ENCODE data around the gene SRD5A2. TPM values are rescaled to one million over a fixed set of nuclear protein-coding genes. Genes with fewer than 3 reads are reported as not detected.

Gene SRD5A2
- total RNA-seq, 2 donors from 2014 or later: 0.26 TPM; not detected in 1

- 19 to 20% methylated on average over 8 of the region's 8 CpGs for WGBS, 2 donors
- intact Hi-C loops (cut with DNase I): no loop called here
- H3K27ac ChIP-seq: no peak overlapping the region
- H3K4me1 ChIP-seq: peaks cover 5% of the 10 kb centered on the region
- no peaks in the 10 kb centered on the region for H3K36me3 ChIP-seq (replicated peaks in 1 of 2; ENCODE audit: insufficient read depth in 1 of 2, low read depth in 2 of 2)
- ATAC-seq (no peak), DNase-seq (peak; percentile 41 to 68 (median 46))
- TF ChIP-seq POLR2A (IDR thresholded peaks at IDR 0.05) (no peak), CTCF (IDR thresholded peaks at IDR 0.05) (peak; percentile 50 to 92 (median 57))
- no peak overlapping the region for H3K4me3 ChIP-seq
- H3K9me3 ChIP-seq: no peaks in the 10 kb centered on the region
- H3K27me3 ChIP-seq: no peaks in the 10 kb centered on the region
Measured at GRCh38 chr2:31523871-31524492, 56.8 kb downstream of the SRD5A2 start.

GRCh38 chr2:31522786-31523185, 58.0 kb downstream of the SRD5A2 start:
- H3K4me3 ChIP-seq: no peak overlapping the region
- no peaks in the 10 kb centered on the region for H3K27me3 ChIP-seq
- H3K36me3 ChIP-seq (replicated peaks in 1 of 2; ENCODE audit: insufficient read depth in 1 of 2, low read depth in 2 of 2): no peaks in the 10 kb centered on the region
- H3K4me1 ChIP-seq: no peaks in the 10 kb centered on the region
- ATAC-seq (no peak), DNase-seq (no peak)
- 63 to 73% methylated on average over 4 of the region's 4 CpGs for WGBS, 2 donors
- intact Hi-C loops (cut with DNase I): no loop called here
- no peaks in the 10 kb centered on the region for H3K9me3 ChIP-seq
- TF ChIP-seq POLR2A (IDR thresholded peaks at IDR 0.05) (no peak), CTCF (IDR thresholded peaks at IDR 0.05) (no peak)
- H3K27ac ChIP-seq: no peak overlapping the region

- Histone ChIP-seq H3K4me3 (no peak overlapping the region), H3K27ac (no peak overlapping the region), H3K27me3 (no peaks in the 10 kb centered on the region), H3K36me3 (replicated peaks in 1 of 2; ENCODE audit: insufficient read depth in 1 of 2, low read depth in 2 of 2) (no peaks in the 10 kb centered on the region), H3K4me1 (no peaks in the 10 kb centered on the region), H3K9me3 (no peaks in the 10 kb centered on the region)
- intact Hi-C loops (cut with DNase I): no loop called here
- DNase-seq: no peak
- ATAC-seq: no peak
- 65 to 78% methylated on average over 7 of the region's 7 CpGs for WGBS, 2 donors
- TF ChIP-seq CTCF (IDR thresholded peaks at IDR 0.05) (no peak), POLR2A (IDR thresholded peaks at IDR 0.05) (no peak)
Measured at GRCh38 chr2:31517442-31518203, 63.1 kb downstream of the SRD5A2 start.

- H3K4me3 ChIP-seq: no peak overlapping the region
- H3K9me3 ChIP-seq: no peaks in the 10 kb centered on the region
- intact Hi-C loops (cut with DNase I): no loop called here
- no peaks in the 10 kb centered on the region for H3K27me3 ChIP-seq
- H3K4me1 ChIP-seq: no peaks in the 10 kb centered on the region
- WGBS, 2 donors: 79 to 80% methylated on average over 5 of the region's 5 CpGs
- DNase-seq: no peak
- H3K27ac ChIP-seq: no peak overlapping the region
- no peak for ATAC-seq
- no peak for TF ChIP-seq POLR2A (IDR thresholded peaks at IDR 0.05)
- TF ChIP-seq CTCF (IDR thresholded peaks at IDR 0.05): no peak
- H3K36me3 ChIP-seq (replicated peaks in 1 of 2; ENCODE audit: insufficient read depth in 1 of 2, low read depth in 2 of 2): no peaks in the 10 kb centered on the region
Measured at GRCh38 chr2:31515586-31515985, 65.2 kb downstream of the SRD5A2 start.
